Prostate gland (tissue), 2 donors: ENCODE data around the gene KRT27. TPM values are rescaled to one million over a fixed set of nuclear protein-coding genes. Genes with fewer than 3 reads are reported as not detected.

Experiments
- DNase-seq: peaks from one replicate; pipeline ENCODE4 v3.0.0-alpha.2; 2019; ENCODE audit warnings: low spot score
- H3K27ac ChIP-seq, 2 donors: fragments of 200-600 bp; sonication (generic); 2 replicates each; pipeline ENCODE4 v1.5.1; 2017 to 2019
- H3K27me3 ChIP-seq: fragments of 200-600 bp; sonication (generic); replicated peaks from 2 replicates; pipeline ENCODE4 v1.5.1; 2019; ENCODE audit not compliant: insufficient read depth
- H3K36me3 ChIP-seq, 2 donors: fragments of 200-600 bp; sonication (generic); 1 replicate in 1 of 2; 2 replicates in 1 of 2; pipeline versions ENCODE4 v1.5.1 to v1.8.1; 2017 to 2019
- H3K4me1 ChIP-seq: fragments of 200-600 bp; sonication (generic); replicated peaks from 2 replicates; pipeline ENCODE4 v1.5.1; 2019
- H3K4me3 ChIP-seq, 2 donors: fragments of 200-600 bp; sonication (generic); 2 replicates each; pipeline ENCODE4 v1.5.1; 2017 to 2019
- H3K9me3 ChIP-seq: fragments of 200-600 bp; sonication (generic); 2 replicates; pipeline ENCODE4 v1.5.1; 2017
- CTCF ChIP-seq, 4 experiments: fragments of 200-600 bp in 2 of 4; fragments of 450-650 bp in 2 of 4; sonication (generic) in 2 of 4; IDR thresholded peaks; 1 replicate in 3 of 4; 2 replicates in 1 of 4; pipeline ENCODE4 v1.5.1; 2016 to 2019; ENCODE audit warnings: antibody characterized with exemption in 4 of 4, mild to moderate bottlenecking in 2 of 4, moderate library complexity in 2 of 4
- POLR2A ChIP-seq: fragments of 450-650 bp; IDR thresholded peaks from one replicate; pipeline ENCODE4 v1.6.1; 2016; ENCODE audit warnings: antibody characterized with exemption, mild to moderate bottlenecking
- POLR2AphosphoS5 ChIP-seq: sonication (generic); formaldehyde crosslinking; IDR thresholded peaks from one replicate; pipeline ENCODE4 v1.6.1; 2017; ENCODE audit warnings: antibody characterized with exemption
- WGBS: methylation state at CpG from one replicate; pipeline ENCODE4 v1.1.5; 2018; 5-methylcytosine and 5-hydroxymethylcytosine counted together
- intact Hi-C: fragments of 100-400 bp; cut with DNase I; formaldehyde crosslinking; loops from one replicate; pipeline ENCODE4 v1.14.2; 2022
- total RNA-seq, 2 donors: library from RNA; depleted of rRNA; stranded (reverse); fragments of >200 nt; gene quantifications; one replicate each; pipeline ENCODE4 v1.1.0, GENCODE V29; 2016

KRT27 gene
- total RNA-seq, 2 donors from 2014 or later = not detected

GRCh38 chr17:40793832-40794231 lies 11.5 kb upstream of the KRT27 start:
- intact Hi-C loops = loop anchor here (10.0 kb wide), 1 partner anchor 179 kb away; no protein-coding TSS in a partner anchor
- TF ChIP-seq POLR2A (no peak), POLR2AphosphoS5 (no peak), CTCF (IDR thresholded peaks at IDR 0.05) (no peak)
- Histone ChIP-seq H3K36me3 (no peaks in the 10 kb centered on the region), H3K27ac (no peak overlapping the region), H3K4me3 (no peak overlapping the region), H3K9me3 (no peaks in the 10 kb centered on the region), H3K4me1 (no peaks in the 10 kb centered on the region), H3K27me3 (no peaks in the 10 kb centered on the region)
- WGBS = 57% methylated on average over 10 of the region's 10 CpGs
- no peak for DNase-seq

- intact Hi-C loops = loop anchor here (10.0 kb wide), 1 partner anchor 177 kb away; no protein-coding TSS in a partner anchor
- Histone ChIP-seq H3K9me3 (no peaks in the 10 kb centered on the region), H3K4me3 (no peak overlapping the region), H3K27ac (no peak overlapping the region), H3K27me3 (no peaks in the 10 kb centered on the region), H3K36me3 (no peaks in the 10 kb centered on the region), H3K4me1 (no peaks in the 10 kb centered on the region)
- TF ChIP-seq POLR2AphosphoS5 (peak; percentile 25), POLR2A (no peak), CTCF (IDR thresholded peaks at IDR 0.05) (peak in 3 of 4 experiments; percentile 53 to 70 (median 70))
- whole genome bisulfite sequencing = 24% methylated on average over 6 of the region's 6 CpGs
- DNase-seq = no peak
Observed at GRCh38 chr17:40791787-40792436, 9.6 kb upstream of the KRT27 start.

- no peak for DNase-seq
- no peaks in the 10 kb centered on the region for H3K4me1 ChIP-seq
- H3K9me3 ChIP-seq = no peaks in the 10 kb centered on the region
- intact Hi-C loops = loop anchor here (10.0 kb wide), 1 partner anchor 176 kb away; no protein-coding TSS in a partner anchor
- WGBS = 84% methylated on average over 1 of the region's 1 CpG
- H3K36me3 ChIP-seq = no peaks in the 10 kb centered on the region
- no peaks in the 10 kb centered on the region for H3K27me3 ChIP-seq
- H3K4me3 ChIP-seq = no peak overlapping the region
- no peak overlapping the region for H3K27ac ChIP-seq
- TF ChIP-seq CTCF (IDR thresholded peaks at IDR 0.05) (no peak), POLR2A (no peak), POLR2AphosphoS5 (no peak)
Observed at GRCh38 chr17:40791111-40791510, 8.8 kb upstream of the KRT27 start.

GRCh38 chr17:40779181-40779909 lies 3.0 kb downstream of the KRT27 start:
- no peak for DNase-seq
- Histone ChIP-seq H3K4me1 (no peaks in the 10 kb centered on the region), H3K27ac (no peak overlapping the region), H3K36me3 (no peaks in the 10 kb centered on the region), H3K27me3 (no peaks in the 10 kb centered on the region), H3K4me3 (peak overlapping the region in 1 of 2 donors; percentile 3), H3K9me3 (no peaks in the 10 kb centered on the region)
- intact Hi-C loops = no loop called here
- 44% methylated on average over 37 of the region's 37 CpGs for WGBS
- TF ChIP-seq POLR2A (no peak), CTCF (IDR thresholded peaks at IDR 0.05) (no peak), POLR2AphosphoS5 (no peak)
